Amygdala (tissue), 56 donors: Measurements from ENCODE around the gene CEP104.

ENCODE experiments used
- DNase-seq, 56 donors: peaks; one replicate each; lab custom pipeline; 2025; lab: John Stamatoyannopoulos, UW

The CEP104 gene

GRCh38 chr1:3785045-3785444 is 72.0 kb downstream of the CEP104 start:
- DNase-seq = no peak

GRCh38 chr1:3783651-3784474 is 73.1 kb downstream of the CEP104 start:
- no peak for DNase-seq

GRCh38 chr1:3780901-3781300 is 76.1 kb downstream of the CEP104 start:
- no peak for DNase-seq

- no peak for DNase-seq
These were observed 77.0 kb downstream of the CEP104 start for GRCh38 chr1:3779912-3780416.

- no peak for DNase-seq
These were observed 77.6 kb downstream of the CEP104 start for GRCh38 chr1:3779265-3779911.

- DNase-seq = no peak
These were observed 78.3 kb downstream of the CEP104 start for GRCh38 chr1:3778590-3779264.

GRCh38 chr1:3777647-3778589 is 79.1 kb downstream of the CEP104 start:
- no peak for DNase-seq

GRCh38 chr1:3777078-3777547 is 79.9 kb downstream of the CEP104 start:
- DNase-seq = no peak

- no peak for DNase-seq
These were observed 80.6 kb downstream of the CEP104 start for GRCh38 chr1:3776231-3776961.

GRCh38 chr1:3775490-3776230 is 81.4 kb downstream of the CEP104 start:
- DNase-seq = peak in 14 of 56 donors; percentile 5 to 58 (median 32)

- no peak for DNase-seq
These were observed 82.0 kb downstream of the CEP104 start for GRCh38 chr1:3774946-3775489.

- DNase-seq = peak in 8 of 56 donors; percentile 10 to 47 (median 28)
These were observed 82.6 kb downstream of the CEP104 start for GRCh38 chr1:3774276-3774945.

GRCh38 chr1:3773572-3774275 is 83.3 kb downstream of the CEP104 start:
- no peak for DNase-seq

GRCh38 chr1:3772715-3773571 is 84.1 kb downstream of the CEP104 start, which contains the start of gene SMIM1:
TSS of gene SMIM1 (plus strand) at chr1:3772749. CDS start at chr1:3775374, 2,625 bp downstream.
- no peak for DNase-seq

GRCh38 chr1:3772027-3772714 is 84.8 kb downstream of the CEP104 start:
- DNase-seq = peak in 43 of 56 donors; percentile 10 to 82 (median 54)
